Left ventricle myocardium inferior (tissue), 1 donor: ENCODE results near the gene MACROD1. TPM values are rescaled to one million over a fixed set of nuclear protein-coding genes. Genes with fewer than 3 reads are reported as not detected.

Experiments
- DNase-seq: peaks from one replicate; pipeline ENCODE4 v3.0.0-alpha.2; 2020
- H3K27ac ChIP-seq: fragments of 200-600 bp; replicated peaks from 2 replicates; pipeline ENCODE4 v1.8.0; 2021
- H3K27me3 ChIP-seq: fragments of 200-600 bp; 2 replicates; pipeline ENCODE4 v1.8.0; 2021; ENCODE audit warnings: low read depth
- H3K36me3 ChIP-seq: fragments of 200-600 bp; 2 replicates; pipeline ENCODE4 v1.8.0; 2021
- H3K4me1 ChIP-seq: fragments of 200-600 bp; 2 replicates; pipeline ENCODE4 v1.8.0; 2021
- H3K4me3 ChIP-seq: fragments of 200-600 bp; 2 replicates; pipeline ENCODE4 v1.8.0; 2021; ENCODE audit warnings: mild to moderate bottlenecking, moderate library complexity
- H3K9me3 ChIP-seq: fragments of 200-600 bp; replicated peaks from 2 replicates; pipeline ENCODE4 v1.8.0; 2021
- CTCF ChIP-seq: fragments of 200-600 bp; IDR thresholded peaks from 2 replicates; pipeline ENCODE4 v1.8.0; 2021; ENCODE audit warnings: antibody characterized with exemption, mild to moderate bottlenecking, borderline replicate concordance
- intact Hi-C: fragments of 100-400 bp; cut with micrococcal nuclease; formaldehyde crosslinking; loops from one replicate; pipeline ENCODE4 v1.11.0; 2022
- total RNA-seq: library from RNA; stranded (reverse); fragmentation: NEBNext Ultra II Directional; extraction: Animal tissue kit (Norgen Biotek cat#: 25700); gene quantifications from one replicate; pipeline ENCODE4 v1.2.1, GENCODE V29; 2021
- donor health status: DM: no; HTN: yes; CAD: no; lungs with severe emphysema.

The MACROD1 gene
- total RNA-seq, 1 donor from 2014 or later, result 127 TPM

GRCh38 chr11:64102005-64102738 lies 63.7 kb downstream of the MACROD1 start:
- Histone ChIP-seq H3K9me3 (no peaks in the 10 kb centered on the region), H3K4me1 (peaks cover 5% of the 10 kb centered on the region), H3K36me3 (no peaks in the 10 kb centered on the region), H3K27me3 (no peaks in the 10 kb centered on the region), H3K4me3 (no peak overlapping the region), H3K27ac (no peak overlapping the region)
- intact Hi-C loops, result no loop called here
- TF ChIP-seq CTCF, result no peak
- no peak for DNase-seq

GRCh38 chr11:64101461-64101860 lies 64.5 kb downstream of the MACROD1 start:
- H3K27me3 ChIP-seq, result no peaks in the 10 kb centered on the region
- no peaks in the 10 kb centered on the region for H3K9me3 ChIP-seq
- H3K4me3 ChIP-seq, result no peak overlapping the region
- H3K4me1 ChIP-seq, result peaks cover 5% of the 10 kb centered on the region
- intact Hi-C loops, result no loop called here
- H3K36me3 ChIP-seq, result no peaks in the 10 kb centered on the region
- no peak for TF ChIP-seq CTCF
- H3K27ac ChIP-seq, result no peak overlapping the region
- DNase-seq, result no peak

DNA sequence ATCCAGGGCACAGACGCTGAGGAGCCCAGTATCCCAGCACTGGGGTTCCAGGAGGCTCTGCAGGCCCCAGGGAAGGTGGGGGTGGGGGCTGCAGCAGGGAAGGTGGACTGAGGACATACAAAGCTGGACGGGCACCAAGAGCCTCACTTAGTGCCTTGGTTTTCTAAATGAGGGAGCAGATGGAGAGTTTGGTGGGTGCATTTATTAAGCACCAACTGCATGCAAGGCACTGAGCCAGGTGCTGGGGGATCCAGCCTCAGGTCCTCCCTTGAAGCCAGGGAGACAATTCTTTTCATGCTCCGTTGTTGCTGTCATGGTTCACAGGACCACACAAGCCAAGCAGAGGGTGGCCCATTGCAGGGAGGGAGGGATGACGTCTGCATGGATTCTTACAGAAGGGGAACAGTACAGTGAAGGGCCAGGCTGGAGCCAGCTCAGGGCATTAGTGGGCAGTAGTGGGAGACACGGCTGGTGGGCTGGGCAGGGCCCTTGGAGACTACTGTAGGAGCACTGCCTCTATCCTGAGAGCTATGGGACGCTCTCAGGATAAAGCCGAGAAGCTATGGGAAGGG lies 65.0 kb downstream of the MACROD1 start:
- TF ChIP-seq CTCF, result no peak
- H3K27me3 ChIP-seq, result no peaks in the 10 kb centered on the region
- intact Hi-C loops, result no loop called here
- peaks cover 5% of the 10 kb centered on the region for H3K4me1 ChIP-seq
- H3K36me3 ChIP-seq, result no peaks in the 10 kb centered on the region
- H3K27ac ChIP-seq, result no peak overlapping the region
- no peaks in the 10 kb centered on the region for H3K9me3 ChIP-seq
- DNase-seq, result no peak
- H3K4me3 ChIP-seq, result no peak overlapping the region

DNA sequence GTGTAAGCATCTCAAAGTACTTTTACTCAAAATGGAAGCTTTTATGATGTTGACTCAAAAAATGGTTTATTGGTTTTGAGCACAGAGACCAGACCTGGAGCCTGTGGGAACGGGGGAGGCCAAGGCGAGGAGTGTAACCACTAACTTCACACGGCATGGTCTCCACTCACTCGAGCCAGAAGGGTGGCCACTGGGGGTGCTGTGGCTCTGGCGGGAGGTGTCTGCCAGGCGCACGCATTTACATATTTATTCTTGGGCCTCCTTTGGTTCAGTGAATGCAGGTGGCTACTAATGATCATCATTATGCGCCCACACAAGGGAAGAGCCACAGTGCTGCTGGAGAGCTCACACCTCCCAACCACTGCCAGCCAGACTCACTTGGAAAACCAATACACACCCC lies 65.6 kb downstream of the MACROD1 start:
- no peak overlapping the region for H3K4me3 ChIP-seq
- H3K36me3 ChIP-seq, result no peaks in the 10 kb centered on the region
- H3K4me1 ChIP-seq, result peaks cover 4% of the 10 kb centered on the region
- H3K27ac ChIP-seq, result no peak overlapping the region
- no peaks in the 10 kb centered on the region for H3K27me3 ChIP-seq
- no peaks in the 10 kb centered on the region for H3K9me3 ChIP-seq
- intact Hi-C loops, result no loop called here
- no peak for TF ChIP-seq CTCF
- DNase-seq, result no peak

DNA sequence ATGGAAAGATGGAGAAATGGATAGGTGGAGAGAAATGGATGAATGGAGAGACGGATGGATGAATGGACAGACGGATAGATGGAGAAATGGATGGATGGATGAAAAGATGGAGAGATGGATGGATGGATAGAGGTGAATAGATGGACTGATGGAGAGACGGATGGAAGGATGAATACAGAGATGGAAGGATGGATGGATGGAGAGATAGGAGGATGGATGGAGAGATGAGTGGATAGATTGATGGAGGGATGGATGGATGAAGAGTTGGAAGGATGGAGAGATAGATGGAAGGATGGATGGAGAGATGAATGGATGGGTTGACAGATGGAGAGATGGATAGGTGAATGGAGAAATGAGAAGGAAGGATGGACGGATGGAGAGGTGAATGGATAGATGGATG lies 66.5 kb downstream of the MACROD1 start:
- no peaks in the 10 kb centered on the region for H3K9me3 ChIP-seq
- intact Hi-C loops, result no loop called here
- peaks cover 7% of the 10 kb centered on the region for H3K4me1 ChIP-seq
- no peaks in the 10 kb centered on the region for H3K36me3 ChIP-seq
- TF ChIP-seq CTCF, result no peak
- no peak for DNase-seq
- no peak overlapping the region for H3K27ac ChIP-seq
- H3K4me3 ChIP-seq, result no peak overlapping the region
- H3K27me3 ChIP-seq, result no peaks in the 10 kb centered on the region
